Occipital lobe (tissue), 2 donors: Measurements from ENCODE around the gene ATP2B2. TPM values are rescaled to one million over a fixed set of nuclear protein-coding genes. Genes with fewer than 3 reads are reported as not detected.
"Not testable (repeated sequence)": the region's sequence is repeated elsewhere in the genome, so short reads cannot be mapped to it uniquely, and the experiment has no call there.

Experiments
- DNase-seq: peaks from one replicate; lab custom pipeline; 2025; lab: John Stamatoyannopoulos, UW
- total RNA-seq: library from RNA; depleted of rRNA; stranded (reverse); fragments of >200 nt; gene quantifications from one replicate; pipeline ENCODE4 v1.2.3, GENCODE V29; 2014

The ATP2B2 gene
- total RNA-seq, 1 donor from 2014 or later, result 79.5 TPM

GRCh38 chr3:10384541-10385360 is 120.6 kb downstream of the ATP2B2 start:
- DNase-seq, result no peak

- peak; percentile 53 for DNase-seq
Observed at GRCh38 chr3:10383850-10384248, 121.5 kb downstream of the ATP2B2 start.

GRCh38 chr3:10382892-10383849 is 122.2 kb downstream of the ATP2B2 start:
- no peak for DNase-seq

- DNase-seq, result not testable (repeated sequence)
Observed at GRCh38 chr3:10382445-10382844, 122.9 kb downstream of the ATP2B2 start.

GRCh38 chr3:10381336-10381735 is 124.0 kb downstream of the ATP2B2 start:
- DNase-seq, result no peak

GRCh38 chr3:10380906-10381305 is 124.5 kb downstream of the ATP2B2 start:
- DNase-seq, result no peak

- no peak for DNase-seq
Observed at GRCh38 chr3:10379961-10380360, 125.4 kb downstream of the ATP2B2 start.

- no peak for DNase-seq
Observed at GRCh38 chr3:10379161-10379560, 126.2 kb downstream of the ATP2B2 start.

GRCh38 chr3:10378742-10379141 is 126.6 kb downstream of the ATP2B2 start:
- DNase-seq, result no peak

GRCh38 chr3:10378246-10378645 is 127.1 kb downstream of the ATP2B2 start:
- no peak for DNase-seq

GRCh38 chr3:10377148-10377725 is 128.1 kb downstream of the ATP2B2 start:
- DNase-seq, result peak; percentile 32

- no peak for DNase-seq
Observed at GRCh38 chr3:10376353-10376752, 129.0 kb downstream of the ATP2B2 start.

- DNase-seq, result no peak
Observed at GRCh38 chr3:10375296-10376053, 129.9 kb downstream of the ATP2B2 start.

- DNase-seq, result no peak
Observed at GRCh38 chr3:10374311-10374710, 131.1 kb downstream of the ATP2B2 start.

- no peak for DNase-seq
Observed at GRCh38 chr3:10373686-10374261, 131.6 kb downstream of the ATP2B2 start.

- no peak for DNase-seq
Observed at GRCh38 chr3:10371789-10372188, 133.6 kb downstream of the ATP2B2 start.

GRCh38 chr3:10371167-10371566 is 134.2 kb downstream of the ATP2B2 start:
- DNase-seq, result no peak

GRCh38 chr3:10370429-10370828 is 135.0 kb downstream of the ATP2B2 start:
- peak; percentile 82 for DNase-seq

- DNase-seq, result no peak
Observed at GRCh38 chr3:10368512-10368911, 136.9 kb downstream of the ATP2B2 start.

GRCh38 chr3:10367506-10367905 is 137.9 kb downstream of the ATP2B2 start:
- DNase-seq, result no peak

GRCh38 chr3:10366651-10367101 is 138.7 kb downstream of the ATP2B2 start:
- peak; percentile 45 for DNase-seq
